SK-N-SH (cell line): Measurements from ENCODE around the gene NFILZ.

Experiments used
- JUND ChIP-seq: IDR thresholded peaks from 2 replicates; pipeline ENCODE4 v1.4.0; 2012
- POLR2AphosphoS5 ChIP-seq: IDR thresholded peaks from 2 replicates; pipeline ENCODE4 v1.6.1; 2012; ENCODE audit warnings: low read depth, low read length

- TF ChIP-seq JUND (no peak), POLR2AphosphoS5 (no peak)
Observed at GRCh38 chr19:8641908-8642547, 11.6 kb downstream of the NFILZ start.
